Liver (tissue), 9 donors: Measurements from ENCODE around the gene ILK. TPM values are rescaled to one million over a fixed set of nuclear protein-coding genes. Genes with fewer than 3 reads are reported as not detected.

ENCODE experiments used
- DNase-seq: peaks from one replicate; pipeline ENCODE4 v3.0.0-alpha.2; 2017; ENCODE audit warnings: low spot score
- H3K27ac ChIP-seq, 2 donors: one replicate each; pipeline ENCODE4 v1.7.0; 2013; ENCODE audit warnings: inconsistent platforms in 2 of 2, low read length in 2 of 2, control low read depth in 1 of 2, low read depth in 1 of 2, mild to moderate bottlenecking in 1 of 2
- H3K27me3 ChIP-seq, 4 donors: one replicate each; pipeline versions ENCODE4 v1.6.1 to v1.7.0; 2013; ENCODE audit warnings: low read length in 3 of 4, inconsistent platforms in 1 of 4, mild to moderate bottlenecking in 1 of 4, moderate library complexity in 1 of 4; ENCODE audit not compliant: control insufficient read depth in 4 of 4, insufficient read depth in 4 of 4
- H3K36me3 ChIP-seq, 4 donors: one replicate each; pipeline versions ENCODE4 v1.6.1 to v1.7.0; 2013; ENCODE audit warnings: low read length in 3 of 4, mild to moderate bottlenecking in 3 of 4, low read depth in 1 of 4, moderate library complexity in 1 of 4; ENCODE audit not compliant: control insufficient read depth in 4 of 4, insufficient read depth in 3 of 4
- H3K4me1 ChIP-seq, 4 donors: one replicate each; pipeline versions ENCODE4 v1.6.1 to v1.7.0; 2013; ENCODE audit warnings: low read length in 3 of 4, mild to moderate bottlenecking in 3 of 4, moderate library complexity in 1 of 4; ENCODE audit not compliant: control insufficient read depth in 4 of 4, insufficient read depth in 4 of 4
- H3K4me3 ChIP-seq, 3 donors: one replicate each; pipeline versions ENCODE4 v1.6.1 to v1.7.0; 2013; ENCODE audit warnings: low read length in 3 of 3, control low read depth in 1 of 3, low read depth in 1 of 3, mild to moderate bottlenecking in 1 of 3
- H3K9ac ChIP-seq, 2 donors: one replicate each; pipeline ENCODE4 v1.7.0; 2013; ENCODE audit warnings: low read length in 2 of 2, mild to moderate bottlenecking in 2 of 2, moderate library complexity in 2 of 2, control low read depth in 1 of 2, low read depth in 1 of 2
- H3K9me3 ChIP-seq, 4 donors: one replicate each; pipeline versions ENCODE4 v1.6.1 to v1.7.0; 2013; ENCODE audit warnings: low read length in 3 of 4; ENCODE audit not compliant: control insufficient read depth in 4 of 4
- EGR1 ChIP-seq, 2 donors: IDR thresholded peaks; 2 replicates each; pipeline ENCODE4 v1.6.1; 2016 to 2018; ENCODE audit warnings: antibody characterized with exemption in 2 of 2, low read depth in 2 of 2
- FOXA1 ChIP-seq: IDR thresholded peaks from 2 replicates; pipeline ENCODE4 v1.6.1; 2016; ENCODE audit warnings: antibody characterized with exemption
- FOXA2 ChIP-seq: IDR thresholded peaks from 2 replicates; pipeline ENCODE4 v1.6.1; 2016; ENCODE audit warnings: antibody characterized with exemption
- GABPA ChIP-seq, 2 donors: IDR thresholded peaks in 1 of 2; conservative IDR thresholded peaks in 1 of 2; 2 replicates each; pipeline ENCODE4 v1.6.1; 2016; ENCODE audit warnings: antibody characterized with exemption in 2 of 2, mild to moderate bottlenecking in 1 of 2, moderate library complexity in 1 of 2
- HNF4A ChIP-seq, 2 donors: conservative IDR thresholded peaks; 2 replicates each; pipeline ENCODE4 v1.6.1; 2016; ENCODE audit warnings: antibody characterized with exemption in 2 of 2, mild to moderate bottlenecking in 2 of 2
- HNF4G ChIP-seq: IDR thresholded peaks from 2 replicates; pipeline ENCODE4 v1.6.1; 2016; ENCODE audit warnings: antibody characterized with exemption
- JUND ChIP-seq, 2 donors: IDR thresholded peaks; 2 replicates each; pipeline ENCODE4 v1.6.1; 2016; ENCODE audit warnings: antibody characterized with exemption in 2 of 2
- NR2F2 ChIP-seq: IDR thresholded peaks from 2 replicates; pipeline ENCODE4 v1.6.1; 2016; ENCODE audit warnings: antibody characterized with exemption
- RAD21 ChIP-seq, 2 donors: IDR thresholded peaks; 2 replicates each; pipeline ENCODE4 v1.6.1; 2016; ENCODE audit warnings: antibody characterized with exemption in 2 of 2, mild to moderate bottlenecking in 2 of 2
- RXRA ChIP-seq, 2 donors: IDR thresholded peaks; 2 replicates each; pipeline ENCODE4 v1.6.1; 2017 to 2018; ENCODE audit warnings: antibody characterized with exemption in 2 of 2, mild to moderate bottlenecking in 1 of 2
- SP1 ChIP-seq: IDR thresholded peaks from 2 replicates; pipeline ENCODE4 v1.6.1; 2018; ENCODE audit warnings: antibody characterized with exemption, mild to moderate bottlenecking
- TAF1 ChIP-seq: conservative IDR thresholded peaks from 2 replicates; pipeline ENCODE4 v1.6.1; 2016; ENCODE audit warnings: antibody characterized with exemption, mild to moderate bottlenecking
- YY1 ChIP-seq: IDR thresholded peaks from 2 replicates; pipeline ENCODE4 v1.6.1; 2016; ENCODE audit warnings: antibody characterized with exemption, mild to moderate bottlenecking
- WGBS: extraction: QIAGEN DNeasy Blood & Tissue Kit; methylation state at CpG from one replicate; pipeline ENCODE4 v1.1.7; 2013; 5-methylcytosine and 5-hydroxymethylcytosine counted together
- polyA plus RNA-seq, 2 donors: library from polyadenylated mRNA; stranded (reverse) in 1 of 2; unstranded in 1 of 2; fragments of 200-250 nt in 1 of 2; fragments of >200 nt in 1 of 2; fragmentation: Nextera tagmentation in 1 of 2; extraction: Ambion mirVana in 1 of 2; gene quantifications; one replicate each; pipeline versions ENCODE4 v1.2.1 to v1.2.3, GENCODE V29; 2013 to 2015
- total RNA-seq, 2 donors: library from RNA; depleted of rRNA; stranded (reverse); fragments of >200 nt; gene quantifications; one replicate each; pipeline ENCODE4 v1.2.3, GENCODE V29; 2014
- TF ChIP-seq, protein P1 (sequence below): IDR thresholded peaks from 2 replicates; pipeline ENCODE4 v1.6.1; 2016; ENCODE audit warnings: antibody characterized with exemption
- TF ChIP-seq, protein P2 (sequence below): IDR thresholded peaks from 2 replicates; pipeline ENCODE4 v1.6.1; 2016; ENCODE audit warnings: antibody characterized with exemption
- TF ChIP-seq, protein P3 (sequence below): IDR thresholded peaks from 2 replicates; pipeline ENCODE4 v1.6.1; 2016; ENCODE audit warnings: antibody characterized with exemption
- TF ChIP-seq, protein P4 (sequence below): IDR thresholded peaks from 2 replicates; pipeline ENCODE4 v1.6.1; 2016; ENCODE audit warnings: antibody characterized with exemption, mild to moderate bottlenecking
- donor health status: healthy.
- donor health status: healthy.
- donor health status: healthy.
- donor health status: healthy.
- donor health status: healthy.

ILK gene
- total and polyA plus RNA-seq, 4 donors: 29.6 to 69.1 (median 48.2) TPM

DNA sequence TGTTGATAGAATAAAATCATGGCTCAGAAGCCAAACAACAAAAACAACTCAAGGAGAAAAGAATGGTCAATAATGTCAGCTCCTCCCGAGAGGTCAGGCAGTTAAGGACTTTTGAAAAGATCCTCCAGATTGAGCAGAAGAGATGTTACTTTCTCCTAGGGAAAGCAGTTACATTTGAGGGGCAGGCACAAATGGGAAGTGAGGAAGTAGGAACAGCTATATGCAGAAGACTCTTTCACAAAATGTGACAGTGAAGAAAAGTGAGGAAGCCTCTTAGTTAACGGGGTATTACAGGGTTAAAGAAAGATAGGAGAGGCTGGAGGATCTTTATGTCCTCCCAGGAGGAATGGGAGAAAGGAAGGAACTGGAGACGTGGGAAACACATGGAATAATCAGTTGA, 48.6 kb downstream of the ILK start:
- no peak overlapping the region for H3K9ac ChIP-seq
- H3K27ac ChIP-seq: no peak overlapping the region
- no peak overlapping the region for H3K4me3 ChIP-seq
- 72% methylated on average over 3 of the region's 3 CpGs for WGBS
- H3K4me1 ChIP-seq: peaks cover 0 to 10% (median 3%) of the 10 kb centered on the region in 4 donors
- H3K9me3 ChIP-seq: no peaks in the 10 kb centered on the region
- no peaks in the 10 kb centered on the region for H3K36me3 ChIP-seq
- TF ChIP-seq, protein P1, sequence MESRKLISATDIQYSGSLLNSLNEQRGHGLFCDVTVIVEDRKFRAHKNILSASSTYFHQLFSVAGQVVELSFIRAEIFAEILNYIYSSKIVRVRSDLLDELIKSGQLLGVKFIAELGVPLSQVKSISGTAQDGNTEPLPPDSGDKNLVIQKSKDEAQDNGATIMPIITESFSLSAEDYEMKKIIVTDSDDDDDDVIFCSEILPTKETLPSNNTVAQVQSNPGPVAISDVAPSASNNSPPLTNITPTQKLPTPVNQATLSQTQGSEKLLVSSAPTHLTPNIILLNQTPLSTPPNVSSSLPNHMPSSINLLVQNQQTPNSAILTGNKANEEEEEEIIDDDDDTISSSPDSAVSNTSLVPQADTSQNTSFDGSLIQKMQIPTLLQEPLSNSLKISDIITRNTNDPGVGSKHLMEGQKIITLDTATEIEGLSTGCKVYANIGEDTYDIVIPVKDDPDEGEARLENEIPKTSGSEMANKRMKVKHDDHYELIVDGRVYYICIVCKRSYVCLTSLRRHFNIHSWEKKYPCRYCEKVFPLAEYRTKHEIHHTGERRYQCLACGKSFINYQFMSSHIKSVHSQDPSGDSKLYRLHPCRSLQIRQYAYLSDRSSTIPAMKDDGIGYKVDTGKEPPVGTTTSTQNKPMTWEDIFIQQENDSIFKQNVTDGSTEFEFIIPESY: no peak
- no peak for TF ChIP-seq JUND (IDR thresholded peaks at IDR 0.05)
- TF ChIP-seq, protein P2, sequence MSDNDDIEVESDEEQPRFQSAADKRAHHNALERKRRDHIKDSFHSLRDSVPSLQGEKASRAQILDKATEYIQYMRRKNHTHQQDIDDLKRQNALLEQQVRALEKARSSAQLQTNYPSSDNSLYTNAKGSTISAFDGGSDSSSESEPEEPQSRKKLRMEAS: no peak
- no peak for TF ChIP-seq NR2F2
- no peak for TF ChIP-seq HNF4A (conservative IDR thresholded peaks at IDR 0.05)
- TF ChIP-seq FOXA1: no peak
- TF ChIP-seq, protein P3, sequence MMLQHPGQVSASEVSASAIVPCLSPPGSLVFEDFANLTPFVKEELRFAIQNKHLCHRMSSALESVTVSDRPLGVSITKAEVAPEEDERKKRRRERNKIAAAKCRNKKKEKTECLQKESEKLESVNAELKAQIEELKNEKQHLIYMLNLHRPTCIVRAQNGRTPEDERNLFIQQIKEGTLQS: no peak
- no peak for TF ChIP-seq GABPA (IDR thresholded peaks at IDR 0.05 in 1 of 2, conservative IDR thresholded peaks at IDR 0.05 in 1 of 2)
- TF ChIP-seq TAF1: no peak
- TF ChIP-seq YY1: no peak
- no peak for TF ChIP-seq FOXA2
- TF ChIP-seq RXRA (IDR thresholded peaks at IDR 0.05): no peak
- no peak for TF ChIP-seq SP1
- TF ChIP-seq, protein P4, sequence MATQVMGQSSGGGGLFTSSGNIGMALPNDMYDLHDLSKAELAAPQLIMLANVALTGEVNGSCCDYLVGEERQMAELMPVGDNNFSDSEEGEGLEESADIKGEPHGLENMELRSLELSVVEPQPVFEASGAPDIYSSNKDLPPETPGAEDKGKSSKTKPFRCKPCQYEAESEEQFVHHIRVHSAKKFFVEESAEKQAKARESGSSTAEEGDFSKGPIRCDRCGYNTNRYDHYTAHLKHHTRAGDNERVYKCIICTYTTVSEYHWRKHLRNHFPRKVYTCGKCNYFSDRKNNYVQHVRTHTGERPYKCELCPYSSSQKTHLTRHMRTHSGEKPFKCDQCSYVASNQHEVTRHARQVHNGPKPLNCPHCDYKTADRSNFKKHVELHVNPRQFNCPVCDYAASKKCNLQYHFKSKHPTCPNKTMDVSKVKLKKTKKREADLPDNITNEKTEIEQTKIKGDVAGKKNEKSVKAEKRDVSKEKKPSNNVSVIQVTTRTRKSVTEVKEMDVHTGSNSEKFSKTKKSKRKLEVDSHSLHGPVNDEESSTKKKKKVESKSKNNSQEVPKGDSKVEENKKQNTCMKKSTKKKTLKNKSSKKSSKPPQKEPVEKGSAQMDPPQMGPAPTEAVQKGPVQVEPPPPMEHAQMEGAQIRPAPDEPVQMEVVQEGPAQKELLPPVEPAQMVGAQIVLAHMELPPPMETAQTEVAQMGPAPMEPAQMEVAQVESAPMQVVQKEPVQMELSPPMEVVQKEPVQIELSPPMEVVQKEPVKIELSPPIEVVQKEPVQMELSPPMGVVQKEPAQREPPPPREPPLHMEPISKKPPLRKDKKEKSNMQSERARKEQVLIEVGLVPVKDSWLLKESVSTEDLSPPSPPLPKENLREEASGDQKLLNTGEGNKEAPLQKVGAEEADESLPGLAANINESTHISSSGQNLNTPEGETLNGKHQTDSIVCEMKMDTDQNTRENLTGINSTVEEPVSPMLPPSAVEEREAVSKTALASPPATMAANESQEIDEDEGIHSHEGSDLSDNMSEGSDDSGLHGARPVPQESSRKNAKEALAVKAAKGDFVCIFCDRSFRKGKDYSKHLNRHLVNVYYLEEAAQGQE: no peak
- no peak for TF ChIP-seq EGR1 (IDR thresholded peaks at IDR 0.05; ENCODE audit: low read depth in 2 of 2)
- no peak for TF ChIP-seq RAD21 (IDR thresholded peaks at IDR 0.05)
- H3K27me3 ChIP-seq: no peaks in the 10 kb centered on the region
- no peak for DNase-seq

DNA sequence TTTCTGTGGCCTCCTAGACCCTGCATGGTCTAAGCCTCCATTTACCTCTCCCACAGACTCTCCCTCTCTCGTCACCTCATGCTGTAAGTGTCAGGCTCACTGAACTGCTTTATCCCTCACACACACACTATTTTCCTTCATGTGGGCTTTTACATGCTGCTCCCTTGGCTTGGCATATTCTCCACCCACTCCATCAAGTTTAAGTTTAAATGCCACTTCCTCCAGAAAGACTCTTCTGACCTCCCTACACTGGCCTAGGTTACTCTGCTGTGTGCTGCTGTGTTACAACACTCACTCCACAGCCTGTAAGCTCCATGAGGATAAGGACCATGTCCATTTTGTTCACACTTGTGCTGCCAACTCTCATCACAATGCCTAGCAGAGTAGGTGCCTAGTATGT, 49.5 kb downstream of the ILK start:
- DNase-seq: no peak
- no peak overlapping the region for H3K9ac ChIP-seq
- no peak for TF ChIP-seq RXRA (IDR thresholded peaks at IDR 0.05)
- no peak for TF ChIP-seq EGR1 (IDR thresholded peaks at IDR 0.05; ENCODE audit: low read depth in 2 of 2)
- TF ChIP-seq, protein P2: no peak
- no peak for TF ChIP-seq YY1
- no peak for TF ChIP-seq HNF4G
- TF ChIP-seq, protein P4: no peak
- no peak for TF ChIP-seq GABPA (IDR thresholded peaks at IDR 0.05 in 1 of 2, conservative IDR thresholded peaks at IDR 0.05 in 1 of 2)
- TF ChIP-seq RAD21 (IDR thresholded peaks at IDR 0.05): no peak
- TF ChIP-seq FOXA2: no peak
- TF ChIP-seq SP1: no peak
- TF ChIP-seq, protein P1: no peak
- TF ChIP-seq JUND (IDR thresholded peaks at IDR 0.05): no peak
- TF ChIP-seq, protein P3: no peak
- TF ChIP-seq HNF4A (conservative IDR thresholded peaks at IDR 0.05): no peak
- H3K36me3 ChIP-seq: no peaks in the 10 kb centered on the region
- H3K9me3 ChIP-seq: no peaks in the 10 kb centered on the region
- no peaks in the 10 kb centered on the region for H3K27me3 ChIP-seq
- H3K4me3 ChIP-seq: no peak overlapping the region
- 89% methylated on average over 1 of the region's 1 CpG for WGBS
- H3K4me1 ChIP-seq: peaks cover 0 to 10% (median 3%) of the 10 kb centered on the region in 4 donors
- H3K27ac ChIP-seq: no peak overlapping the region
